Measurements from ENCODE around the gene FAM181B. TPM values are rescaled to one million over a fixed set of nuclear protein-coding genes. Genes with fewer than 3 reads are reported as not detected.

FAM181B gene
- polyA plus RNA-seq, 1 donor (not counting 4 experiments of a cell fraction or from before 2014, with no cell fraction given): 0.01 TPM

DNA sequence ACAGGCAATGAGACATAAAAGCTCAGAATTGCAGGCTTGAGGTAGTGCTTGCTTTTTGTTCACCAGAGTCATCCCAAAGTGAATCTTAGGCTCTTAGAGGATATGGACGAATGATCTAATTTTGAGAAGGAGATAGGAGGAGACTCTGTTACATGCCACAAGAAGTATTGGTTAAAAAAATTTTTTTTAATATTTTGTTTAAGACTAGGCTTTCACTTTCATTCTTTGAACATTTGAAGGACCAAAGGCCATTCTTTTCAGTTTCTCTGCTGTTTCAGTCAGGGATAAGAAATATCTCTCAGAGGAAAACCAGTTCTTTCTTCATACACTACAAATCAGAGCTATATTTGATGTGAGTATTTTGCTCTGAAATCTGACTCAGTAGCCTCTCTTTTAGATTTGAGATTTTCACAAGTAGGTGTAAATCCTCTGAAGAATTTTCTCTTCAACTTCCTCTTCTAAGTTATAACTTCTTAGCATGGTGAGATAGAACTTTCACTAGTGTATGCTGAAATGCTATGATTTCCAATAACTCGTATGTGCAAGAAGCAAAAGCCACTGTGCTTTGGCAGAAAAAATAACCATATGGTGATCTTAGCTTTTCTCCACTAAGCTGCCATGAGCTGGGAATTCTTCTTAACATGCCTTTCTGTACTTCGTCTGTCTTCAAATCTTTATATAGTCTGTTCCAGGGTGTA lies 24.1 kb upstream of the FAM181B start:
- Histone ChIP-seq H3K27ac (ENCODE audit: control insufficient read depth, insufficient read depth, low read length) (no peak overlapping the region), H3K4me2 (ENCODE audit: control insufficient read depth, extremely low read depth, insufficient read depth, low read depth, low read length) (no peak overlapping the region), H3K4me1 (ENCODE audit: control insufficient read depth, extremely low read depth, insufficient read depth, low read length) (no peaks in the 10 kb centered on the region), H3K36me3 (ENCODE audit: control insufficient read depth in 2 of 2, extremely low read depth in 1 of 2, insufficient read depth in 2 of 2, low read length in 2 of 2) (no peaks in the 10 kb centered on the region), H3K4me3 (ENCODE audit: control insufficient read depth in 2 of 3, extremely low read depth in 1 of 3, insufficient read depth in 2 of 3, low read depth in 1 of 3, low read length in 3 of 3) (no peak overlapping the region), H3K9me1 (ENCODE audit: control insufficient read depth, extremely low read depth, insufficient read depth, low read length) (no peaks in the 10 kb centered on the region), H3K9me3 (ENCODE audit: control insufficient read depth, low read depth, low read length) (no peaks in the 10 kb centered on the region), H4K20me1 (ENCODE audit: control insufficient read depth, extremely low read depth, insufficient read depth, low read length) (no peaks in the 10 kb centered on the region), H3K9ac (ENCODE audit: control insufficient read depth, extremely low read depth, insufficient read depth, low read length) (no peak overlapping the region), H3K27me3 (ENCODE audit: control insufficient read depth, extremely low read depth, insufficient read depth, low read length) (no peaks in the 10 kb centered on the region), H3K79me2 (ENCODE audit: control insufficient read depth, insufficient read depth, low read length) (no peaks in the 10 kb centered on the region), H2AFZ (ENCODE audit: control insufficient read depth, low read length) (no peak overlapping the region)
- dilution Hi-C loops (cut with MboI; ENCODE audit: extremely low pct_ligation_motif_present, low sequenced_read_pairs): no loop called here
- FAIRE-seq (no peak), DNase-seq (ENCODE audit: low read depth, low spot score) (no peak)
- no peak for TF ChIP-seq EZH2 (IDR thresholded peaks at IDR 0.05; ENCODE audit: low read length)
- TF ChIP-seq, protein P1, sequence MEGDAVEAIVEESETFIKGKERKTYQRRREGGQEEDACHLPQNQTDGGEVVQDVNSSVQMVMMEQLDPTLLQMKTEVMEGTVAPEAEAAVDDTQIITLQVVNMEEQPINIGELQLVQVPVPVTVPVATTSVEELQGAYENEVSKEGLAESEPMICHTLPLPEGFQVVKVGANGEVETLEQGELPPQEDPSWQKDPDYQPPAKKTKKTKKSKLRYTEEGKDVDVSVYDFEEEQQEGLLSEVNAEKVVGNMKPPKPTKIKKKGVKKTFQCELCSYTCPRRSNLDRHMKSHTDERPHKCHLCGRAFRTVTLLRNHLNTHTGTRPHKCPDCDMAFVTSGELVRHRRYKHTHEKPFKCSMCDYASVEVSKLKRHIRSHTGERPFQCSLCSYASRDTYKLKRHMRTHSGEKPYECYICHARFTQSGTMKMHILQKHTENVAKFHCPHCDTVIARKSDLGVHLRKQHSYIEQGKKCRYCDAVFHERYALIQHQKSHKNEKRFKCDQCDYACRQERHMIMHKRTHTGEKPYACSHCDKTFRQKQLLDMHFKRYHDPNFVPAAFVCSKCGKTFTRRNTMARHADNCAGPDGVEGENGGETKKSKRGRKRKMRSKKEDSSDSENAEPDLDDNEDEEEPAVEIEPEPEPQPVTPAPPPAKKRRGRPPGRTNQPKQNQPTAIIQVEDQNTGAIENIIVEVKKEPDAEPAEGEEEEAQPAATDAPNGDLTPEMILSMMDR (optimal IDR thresholded peaks at IDR 0.05 in 1 of 3, IDR thresholded peaks at IDR 0.05 in 1 of 3, conservative IDR thresholded peaks at IDR 0.05 in 1 of 3; ENCODE audit: extremely low read depth in 1 of 3, insufficient read depth in 2 of 3, low read length in 3 of 3): no peak

DNA sequence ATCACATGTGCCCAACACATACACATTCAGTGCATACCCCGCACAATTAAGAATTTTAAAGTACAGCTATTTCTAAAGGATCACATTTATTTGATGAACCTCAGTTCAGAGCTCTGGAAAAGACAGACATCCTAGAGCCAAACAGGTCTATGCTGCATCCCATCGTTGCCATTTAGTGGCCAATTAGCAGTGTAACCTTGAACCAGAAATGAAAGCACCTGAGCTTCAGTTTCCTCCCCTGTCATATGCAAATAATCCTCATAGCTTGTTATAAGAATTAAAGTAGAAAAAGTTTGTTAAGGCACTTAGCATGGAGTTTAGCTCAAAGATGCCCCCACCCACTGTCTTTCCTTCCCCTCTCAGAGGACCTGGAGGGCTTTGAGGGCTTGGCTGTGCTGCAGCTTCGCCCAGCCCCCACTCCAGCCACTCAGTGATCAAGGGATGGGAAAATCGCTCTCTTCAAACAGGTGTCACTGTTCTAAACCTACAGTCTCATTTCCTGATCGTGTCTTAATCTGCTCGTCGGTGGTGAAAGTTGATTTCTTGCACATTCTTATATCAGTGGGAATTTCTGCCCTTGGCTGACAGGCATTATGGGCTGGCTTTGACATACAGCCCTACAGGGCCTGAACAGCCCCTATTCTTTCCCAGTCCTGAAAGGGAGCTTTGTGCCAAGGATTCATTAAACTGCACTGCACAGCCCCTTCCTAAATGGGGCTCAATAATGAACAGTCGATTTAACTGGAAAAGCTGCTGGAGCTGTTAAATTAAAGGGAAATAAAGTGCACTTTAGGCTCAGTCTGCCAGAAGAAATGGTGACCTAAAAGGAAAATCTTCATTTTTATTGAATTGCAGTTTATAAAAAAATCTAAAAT lies 23.3 kb upstream of the FAM181B start:
- DNase-seq (ENCODE audit: low read depth, low spot score) (no peak), FAIRE-seq (no peak)
- Histone ChIP-seq H3K9me3 (ENCODE audit: control insufficient read depth, low read depth, low read length) (no peaks in the 10 kb centered on the region), H3K27me3 (ENCODE audit: control insufficient read depth, extremely low read depth, insufficient read depth, low read length) (no peaks in the 10 kb centered on the region), H4K20me1 (ENCODE audit: control insufficient read depth, extremely low read depth, insufficient read depth, low read length) (no peaks in the 10 kb centered on the region), H3K9ac (ENCODE audit: control insufficient read depth, extremely low read depth, insufficient read depth, low read length) (no peak overlapping the region), H3K79me2 (ENCODE audit: control insufficient read depth, insufficient read depth, low read length) (no peaks in the 10 kb centered on the region), H3K4me1 (ENCODE audit: control insufficient read depth, extremely low read depth, insufficient read depth, low read length) (no peaks in the 10 kb centered on the region), H3K4me3 (ENCODE audit: control insufficient read depth in 2 of 3, extremely low read depth in 1 of 3, insufficient read depth in 2 of 3, low read depth in 1 of 3, low read length in 3 of 3) (no peak overlapping the region), H3K27ac (ENCODE audit: control insufficient read depth, insufficient read depth, low read length) (no peak overlapping the region), H3K9me1 (ENCODE audit: control insufficient read depth, extremely low read depth, insufficient read depth, low read length) (no peaks in the 10 kb centered on the region), H2AFZ (ENCODE audit: control insufficient read depth, low read length) (no peak overlapping the region), H3K4me2 (ENCODE audit: control insufficient read depth, extremely low read depth, insufficient read depth, low read depth, low read length) (no peak overlapping the region), H3K36me3 (ENCODE audit: control insufficient read depth in 2 of 2, extremely low read depth in 1 of 2, insufficient read depth in 2 of 2, low read length in 2 of 2) (no peaks in the 10 kb centered on the region)
- dilution Hi-C loops (cut with MboI; ENCODE audit: extremely low pct_ligation_motif_present, low sequenced_read_pairs): no loop called here
- TF ChIP-seq, protein P1 (optimal IDR thresholded peaks at IDR 0.05 in 1 of 3, IDR thresholded peaks at IDR 0.05 in 1 of 3, conservative IDR thresholded peaks at IDR 0.05 in 1 of 3; ENCODE audit: extremely low read depth in 1 of 3, insufficient read depth in 2 of 3, low read length in 3 of 3): no peak
- no peak for TF ChIP-seq EZH2 (IDR thresholded peaks at IDR 0.05; ENCODE audit: low read length)
